ENCODE results near the gene ARSD.

DNA sequence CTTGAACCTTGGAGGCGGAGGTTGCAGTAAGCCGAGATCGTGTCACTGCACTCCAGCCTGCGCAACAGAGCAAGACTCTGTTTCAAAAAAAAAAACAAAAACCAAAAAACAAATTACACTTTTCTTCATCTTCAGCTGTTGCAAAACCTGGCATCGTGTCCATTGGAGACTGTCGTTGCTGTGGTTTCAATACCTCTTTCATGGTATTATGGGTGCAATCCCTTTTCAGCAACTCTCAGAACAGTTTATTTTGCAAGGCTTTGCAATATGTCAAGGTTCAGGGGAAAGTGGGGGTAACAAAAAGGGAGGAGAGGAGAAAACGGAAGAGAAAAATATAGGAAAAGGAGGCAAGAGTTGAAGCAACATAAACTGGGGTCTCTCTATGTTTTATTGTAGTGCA is 40.8 kb downstream of the ARSD start:
- TF ChIP-seq, protein P1, sequence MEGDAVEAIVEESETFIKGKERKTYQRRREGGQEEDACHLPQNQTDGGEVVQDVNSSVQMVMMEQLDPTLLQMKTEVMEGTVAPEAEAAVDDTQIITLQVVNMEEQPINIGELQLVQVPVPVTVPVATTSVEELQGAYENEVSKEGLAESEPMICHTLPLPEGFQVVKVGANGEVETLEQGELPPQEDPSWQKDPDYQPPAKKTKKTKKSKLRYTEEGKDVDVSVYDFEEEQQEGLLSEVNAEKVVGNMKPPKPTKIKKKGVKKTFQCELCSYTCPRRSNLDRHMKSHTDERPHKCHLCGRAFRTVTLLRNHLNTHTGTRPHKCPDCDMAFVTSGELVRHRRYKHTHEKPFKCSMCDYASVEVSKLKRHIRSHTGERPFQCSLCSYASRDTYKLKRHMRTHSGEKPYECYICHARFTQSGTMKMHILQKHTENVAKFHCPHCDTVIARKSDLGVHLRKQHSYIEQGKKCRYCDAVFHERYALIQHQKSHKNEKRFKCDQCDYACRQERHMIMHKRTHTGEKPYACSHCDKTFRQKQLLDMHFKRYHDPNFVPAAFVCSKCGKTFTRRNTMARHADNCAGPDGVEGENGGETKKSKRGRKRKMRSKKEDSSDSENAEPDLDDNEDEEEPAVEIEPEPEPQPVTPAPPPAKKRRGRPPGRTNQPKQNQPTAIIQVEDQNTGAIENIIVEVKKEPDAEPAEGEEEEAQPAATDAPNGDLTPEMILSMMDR (IDR thresholded peaks at IDR 0.05): no peak
- TF ChIP-seq EP300 (IDR thresholded peaks at IDR 0.05): no peak
